IPS-NIHi11 (cell line): Measurements from ENCODE around the gene ARHGEF11.
"Not testable (repeated sequence)": the region's sequence is repeated elsewhere in the genome, so short reads cannot be mapped to it uniquely, and the experiment has no call there.

Experiments used
- DNase-seq: peaks from one replicate; pipeline ENCODE4 v3.0.0; 2012; ENCODE audit warnings: mixed read lengths, low spot score

Gene ARHGEF11

GRCh38 chr1:156929596-156930238, 115.8 kb downstream of the ARHGEF11 start:
- no peak for DNase-seq

GRCh38 chr1:156928043-156928602, 117.4 kb downstream of the ARHGEF11 start:
- no peak for DNase-seq

DNA sequence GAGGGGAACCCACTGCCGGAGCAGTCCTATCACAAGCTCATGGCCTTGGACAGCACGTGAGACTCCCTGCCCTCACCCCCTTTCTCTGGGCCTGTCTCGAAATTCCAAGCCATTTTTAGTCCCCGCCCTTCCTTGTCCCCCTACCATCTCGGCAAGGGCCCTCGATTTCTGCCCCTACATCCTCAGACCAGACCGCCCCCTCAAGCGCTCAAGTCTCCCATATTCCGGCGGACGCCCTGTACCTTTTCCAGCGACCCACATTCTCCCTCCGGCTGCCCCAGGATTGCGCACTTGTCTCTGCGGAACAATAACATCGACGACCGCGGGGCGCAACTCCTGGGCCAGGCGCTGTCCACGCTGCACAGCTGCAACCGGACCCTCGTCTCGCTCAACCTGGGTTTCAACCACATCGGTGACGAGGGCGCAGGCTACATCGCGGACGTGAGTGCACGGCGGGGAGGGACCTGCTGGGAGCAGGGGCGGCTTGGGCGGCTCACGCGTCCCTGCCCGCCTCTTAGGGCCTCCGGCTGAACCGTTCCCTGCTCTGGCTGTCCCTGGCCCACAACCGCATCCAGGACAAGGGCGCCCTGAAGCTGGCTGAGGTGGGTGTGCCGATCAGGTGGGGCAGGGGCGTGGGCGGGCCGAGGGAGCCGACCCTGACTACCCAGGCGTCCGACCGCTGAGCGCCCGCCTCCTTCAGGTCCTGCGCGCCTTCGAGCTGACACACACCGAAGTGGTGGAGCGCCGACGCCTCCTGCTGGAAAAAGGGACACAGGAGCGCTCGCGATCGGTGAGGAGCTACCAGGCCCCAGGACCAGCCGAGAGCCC, 118.1 kb downstream of the ARHGEF11 start:
- DNase-seq = peak; percentile 87

- not testable (repeated sequence) for DNase-seq
Measured at GRCh38 chr1:156926695-156927094, 118.8 kb downstream of the ARHGEF11 start.

DNA sequence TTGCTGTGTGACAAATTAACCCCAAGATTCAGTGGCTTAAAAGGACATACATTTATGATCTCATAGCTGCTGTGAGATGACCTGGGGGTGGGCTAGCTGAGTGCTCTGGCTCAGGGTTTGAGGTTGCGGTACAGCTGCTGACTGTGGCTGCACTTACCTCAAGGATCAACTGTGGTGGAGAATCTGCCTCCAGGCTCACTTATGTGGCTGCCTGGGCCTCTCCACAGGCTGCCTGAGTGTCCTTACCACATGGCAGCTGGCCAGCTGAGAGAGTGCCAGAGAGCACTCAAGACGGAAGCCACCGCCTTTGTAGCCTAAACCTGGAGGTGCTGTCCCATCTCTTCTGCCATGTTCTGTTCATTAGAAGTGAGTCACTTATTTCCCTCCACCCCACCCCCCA, 119.4 kb downstream of the ARHGEF11 start:
- DNase-seq = no peak

GRCh38 chr1:156925154-156926010, 120.2 kb downstream of the ARHGEF11 start:
- no peak for DNase-seq

DNA sequence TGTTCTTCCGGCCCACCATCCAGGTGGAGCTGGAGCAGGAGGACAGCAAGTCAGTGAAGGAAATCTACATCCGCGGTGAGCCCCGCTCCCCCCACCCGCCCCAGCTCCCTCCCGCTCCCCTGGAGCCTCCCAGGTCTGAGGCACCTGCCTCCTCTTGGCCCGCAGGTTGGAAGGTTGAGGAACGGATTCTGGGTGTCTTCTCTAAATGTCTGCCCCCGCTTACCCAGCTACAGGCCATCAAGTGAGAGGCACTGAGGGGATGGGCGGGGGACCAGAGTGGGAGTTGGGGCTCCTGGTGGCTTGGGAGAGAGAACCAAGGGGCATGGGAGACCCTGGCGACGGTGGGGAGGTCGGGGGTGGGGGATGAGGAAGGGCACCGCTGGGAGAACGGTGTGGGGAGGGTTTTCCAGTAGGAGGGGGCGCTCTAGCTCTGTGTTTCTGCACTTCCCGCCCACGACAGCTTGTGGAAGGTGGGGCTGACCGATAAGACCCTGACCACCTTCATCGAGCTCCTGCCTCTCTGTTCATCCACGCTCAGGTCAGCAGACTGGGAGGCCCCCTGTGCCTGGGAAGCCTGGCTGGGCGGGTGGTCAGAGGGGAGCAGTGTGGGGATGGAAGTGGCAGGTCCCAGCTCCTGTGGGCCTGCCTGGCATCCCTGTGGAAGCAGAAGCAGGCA, 120.9 kb downstream of the ARHGEF11 start:
- DNase-seq = peak; percentile 52

- peak; percentile 37 for DNase-seq
Measured at GRCh38 chr1:156923670-156924477, 121.7 kb downstream of the ARHGEF11 start.

DNA sequence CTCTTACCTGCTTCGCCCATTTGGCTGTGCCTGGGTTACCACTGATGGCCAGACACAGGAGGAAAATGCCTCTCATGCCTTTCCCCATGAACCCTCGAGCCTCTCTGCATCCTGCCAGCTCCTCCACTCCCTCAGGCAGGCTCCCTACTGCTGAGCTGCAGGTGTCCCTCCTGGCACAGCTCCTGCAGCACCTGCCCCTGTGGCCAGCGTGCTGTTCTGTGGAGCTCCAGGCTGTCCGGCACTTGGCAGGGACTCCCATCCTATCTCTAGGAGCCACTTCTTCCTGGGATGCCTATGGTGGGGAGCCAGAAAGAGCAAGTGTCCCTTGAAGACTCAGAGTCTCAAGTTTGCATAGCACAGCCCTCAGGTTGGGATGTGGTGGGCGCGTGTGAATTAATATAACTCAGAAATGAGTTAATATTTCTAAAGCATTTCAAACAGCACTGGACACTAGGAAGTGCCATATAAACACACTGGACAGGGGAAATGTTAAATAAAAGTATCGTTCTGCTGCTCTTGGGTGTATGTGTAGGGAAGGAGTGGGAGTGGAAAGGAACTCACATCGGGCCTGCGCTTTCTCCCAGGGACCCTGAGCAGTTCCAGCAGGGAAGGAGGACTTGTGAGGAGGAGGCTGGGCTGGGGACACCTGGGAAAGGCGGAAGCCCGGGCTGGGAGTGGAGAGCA, 122.4 kb downstream of the ARHGEF11 start:
- DNase-seq = peak; percentile 27

DNA sequence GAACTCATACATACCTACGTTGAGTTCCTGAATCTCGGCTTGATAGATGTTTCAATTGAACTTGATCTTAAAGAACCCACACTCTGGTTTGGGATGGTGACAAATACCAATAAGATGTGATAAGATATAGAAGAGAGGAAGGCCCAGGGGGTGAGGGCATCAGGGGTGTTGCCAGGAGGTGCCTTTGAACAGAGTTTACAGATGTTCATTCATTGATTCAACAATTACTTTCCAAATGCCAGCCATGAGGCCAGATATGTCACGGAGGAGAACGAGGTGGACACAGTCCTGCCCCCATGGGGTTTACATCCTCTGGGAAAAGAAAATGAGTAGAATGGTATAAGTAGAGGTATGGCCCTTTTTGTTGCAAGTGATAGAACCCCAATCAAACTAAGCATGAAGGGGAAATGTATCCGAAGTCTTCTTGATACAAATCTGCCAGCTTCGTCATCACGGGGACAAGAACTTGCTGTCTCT, 124.5 kb downstream of the ARHGEF11 start:
- DNase-seq = no peak

DNA sequence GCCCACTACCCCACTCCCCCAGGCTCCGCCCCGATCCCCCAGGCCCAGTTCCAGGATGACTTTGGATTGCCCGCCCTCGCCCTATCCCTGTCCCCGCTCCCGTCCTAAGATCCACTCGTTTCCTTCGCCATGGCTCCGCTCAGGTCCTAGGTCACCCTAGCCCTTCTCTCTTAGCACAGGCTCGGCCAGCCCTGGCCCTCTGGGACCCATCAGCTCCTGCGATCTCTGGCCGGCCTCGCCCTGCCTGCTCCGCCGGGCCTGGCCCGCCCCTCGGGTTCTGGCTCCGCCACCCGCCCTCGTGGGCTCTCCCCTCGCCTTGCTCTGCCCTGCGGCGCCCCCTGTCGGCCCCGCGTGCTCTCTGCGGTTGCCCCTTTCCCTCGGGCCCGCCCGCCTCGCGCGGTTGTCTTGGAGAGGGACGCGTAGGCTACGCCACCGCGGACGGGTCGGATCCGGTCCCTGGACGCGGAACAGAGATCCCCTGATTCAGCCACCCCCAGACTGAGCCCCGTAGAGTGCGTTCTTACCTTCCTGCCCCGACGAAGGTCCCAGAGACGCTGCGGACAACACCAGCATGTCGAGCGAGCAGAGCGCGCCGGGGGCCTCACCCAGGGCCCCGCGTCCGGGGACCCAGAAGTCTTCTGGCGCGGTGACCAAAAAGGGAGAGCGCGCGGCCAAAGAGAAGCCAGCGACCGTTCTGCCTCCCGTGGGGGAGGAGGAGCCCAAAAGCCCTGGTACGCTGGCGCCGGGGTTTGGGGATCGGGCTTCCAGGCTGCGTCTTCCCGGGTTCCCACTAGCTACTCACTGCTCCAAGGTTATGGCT, 125.1 kb downstream of the ARHGEF11 start, which contains the start of gene LRRC71:
Gene LRRC71 (plus strand): TSS at position 400 of the 820 bp plus-strand sequence. CDS start 172 bp downstream, at position 572.
- peak; percentile 99 for DNase-seq

- no peak for DNase-seq
Measured at GRCh38 chr1:156914440-156914856, 131.1 kb downstream of the ARHGEF11 start.

GRCh38 chr1:156913809-156914387, 131.6 kb downstream of the ARHGEF11 start:
- no peak for DNase-seq

- peak; percentile 66 for DNase-seq
Measured at GRCh38 chr1:156912861-156913808, 132.4 kb downstream of the ARHGEF11 start.

DNA sequence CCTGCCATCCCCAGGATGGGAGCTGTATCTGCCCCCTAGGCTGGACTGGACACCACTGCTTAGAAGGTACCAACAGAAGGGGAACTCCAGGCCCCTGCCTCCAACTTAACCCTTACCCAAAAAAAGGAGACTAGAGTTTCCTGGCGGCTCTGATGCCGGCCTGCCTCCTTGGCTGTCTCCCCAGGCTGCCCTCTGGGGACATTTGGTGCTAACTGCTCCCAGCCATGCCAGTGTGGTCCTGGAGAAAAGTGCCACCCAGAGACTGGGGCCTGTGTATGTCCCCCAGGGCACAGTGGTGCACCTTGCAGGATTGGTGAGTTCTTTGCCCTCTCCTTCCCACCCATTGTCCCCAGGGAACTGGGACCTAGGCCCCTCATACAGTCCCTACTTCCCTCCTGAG, 133.2 kb downstream of the ARHGEF11 start:
- no peak for DNase-seq

GRCh38 chr1:156911577-156912298, 133.8 kb downstream of the ARHGEF11 start:
- no peak for DNase-seq
